Activated effector memory CD4-positive, alpha-beta T cell treated with Interleukin-2 at 50 U/mL for 16 hours (primary cell): ENCODE data around the gene TBL1XR1.

ENCODE experiments used
- DNase-seq: peaks from one replicate; pipeline ENCODE4 v3.0.0-alpha.2; 2020

The TBL1XR1 gene

GRCh38 chr3:176994891-176995781 is 202.1 kb downstream of the TBL1XR1 start:
- no peak for DNase-seq

GRCh38 chr3:176994393-176994792 is 202.9 kb downstream of the TBL1XR1 start:
- DNase-seq = no peak

DNA sequence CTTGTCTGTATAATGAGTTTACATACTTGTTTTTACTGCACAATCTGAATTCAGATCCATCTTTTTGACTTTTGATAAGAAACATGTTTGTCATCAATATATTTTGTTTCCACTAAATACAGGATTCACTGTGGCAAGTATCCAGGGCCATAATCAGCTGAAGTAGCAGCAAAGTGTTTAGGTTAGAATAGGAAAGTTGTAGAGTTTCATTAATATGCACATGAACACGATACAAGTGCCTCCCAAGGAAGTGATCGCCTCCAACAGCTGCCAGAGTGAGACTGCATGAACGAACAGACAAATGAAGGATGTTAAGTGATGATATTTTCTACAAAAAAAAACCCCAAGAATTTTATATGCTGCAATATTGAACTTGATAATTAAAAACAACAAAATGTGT is 204.3 kb downstream of the TBL1XR1 start:
- no peak for DNase-seq

GRCh38 chr3:176992565-176992964 is 204.7 kb downstream of the TBL1XR1 start:
- no peak for DNase-seq

DNA sequence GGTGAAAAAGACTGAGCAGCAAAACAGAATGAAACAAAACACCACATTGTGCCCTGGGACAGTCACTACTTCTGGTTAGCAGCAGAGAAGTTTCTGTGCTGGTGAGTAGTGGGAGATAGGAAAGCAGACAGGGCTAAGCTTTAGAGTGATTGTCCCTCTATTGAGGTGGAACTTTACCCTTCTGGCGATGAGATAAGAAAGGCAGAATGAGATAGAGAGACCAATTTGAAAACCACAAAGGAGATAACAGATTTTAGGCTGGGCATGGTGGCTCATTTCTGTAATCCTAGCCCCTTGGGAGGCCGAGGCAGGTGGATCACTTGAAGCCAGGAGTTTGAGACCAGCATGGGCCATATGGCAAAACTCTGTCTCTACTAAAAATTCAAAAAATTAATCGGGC is 208.5 kb downstream of the TBL1XR1 start:
- no peak for DNase-seq

GRCh38 chr3:176987901-176988650 is 209.2 kb downstream of the TBL1XR1 start:
- DNase-seq = no peak

- no peak for DNase-seq
Observed at GRCh38 chr3:176978441-176978840, 218.8 kb downstream of the TBL1XR1 start.

GRCh38 chr3:176977331-176977730 is 220.0 kb downstream of the TBL1XR1 start:
- no peak for DNase-seq

GRCh38 chr3:176976586-176976985 is 220.7 kb downstream of the TBL1XR1 start:
- no peak for DNase-seq

GRCh38 chr3:176974279-176974678 is 223.0 kb downstream of the TBL1XR1 start:
- DNase-seq = no peak

DNA sequence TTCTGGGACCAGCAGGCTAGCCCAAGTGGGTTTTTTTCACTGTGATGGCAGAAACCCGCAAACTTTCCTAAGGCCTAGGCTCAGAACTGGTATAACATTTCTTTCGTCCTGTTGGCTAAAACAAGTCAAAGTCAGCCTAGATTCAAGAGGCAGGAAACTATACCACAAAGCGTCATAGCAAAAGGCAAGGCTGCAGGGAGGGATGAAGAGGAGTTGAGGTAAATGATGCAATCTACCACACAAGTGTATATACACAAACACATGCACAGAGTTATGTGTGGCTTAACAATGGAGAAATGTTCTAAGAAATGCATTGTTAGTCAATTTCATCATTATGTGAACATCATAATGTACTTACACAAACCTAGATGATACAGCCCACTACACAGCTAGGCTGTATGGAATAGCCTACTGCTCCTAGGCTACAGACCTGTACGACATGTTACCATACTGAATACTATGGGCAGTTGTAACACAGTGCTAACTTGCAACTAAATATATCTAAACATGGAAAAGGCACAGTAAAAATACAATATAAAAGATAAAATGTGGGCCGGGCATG is 225.6 kb downstream of the TBL1XR1 start:
- no peak for DNase-seq

- DNase-seq = no peak
Observed at GRCh38 chr3:176970770-176971169, 226.5 kb downstream of the TBL1XR1 start.

- no peak for DNase-seq
Observed at GRCh38 chr3:176969506-176969905, 227.8 kb downstream of the TBL1XR1 start.
